ENCODE measurements around the gene PARL. TPM values are rescaled to one million over a fixed set of nuclear protein-coding genes. Genes with fewer than 3 reads are reported as not detected.

Gene PARL
- total RNA-seq, 1 experiment from 2014 or later = 73.7 TPM

DNA sequence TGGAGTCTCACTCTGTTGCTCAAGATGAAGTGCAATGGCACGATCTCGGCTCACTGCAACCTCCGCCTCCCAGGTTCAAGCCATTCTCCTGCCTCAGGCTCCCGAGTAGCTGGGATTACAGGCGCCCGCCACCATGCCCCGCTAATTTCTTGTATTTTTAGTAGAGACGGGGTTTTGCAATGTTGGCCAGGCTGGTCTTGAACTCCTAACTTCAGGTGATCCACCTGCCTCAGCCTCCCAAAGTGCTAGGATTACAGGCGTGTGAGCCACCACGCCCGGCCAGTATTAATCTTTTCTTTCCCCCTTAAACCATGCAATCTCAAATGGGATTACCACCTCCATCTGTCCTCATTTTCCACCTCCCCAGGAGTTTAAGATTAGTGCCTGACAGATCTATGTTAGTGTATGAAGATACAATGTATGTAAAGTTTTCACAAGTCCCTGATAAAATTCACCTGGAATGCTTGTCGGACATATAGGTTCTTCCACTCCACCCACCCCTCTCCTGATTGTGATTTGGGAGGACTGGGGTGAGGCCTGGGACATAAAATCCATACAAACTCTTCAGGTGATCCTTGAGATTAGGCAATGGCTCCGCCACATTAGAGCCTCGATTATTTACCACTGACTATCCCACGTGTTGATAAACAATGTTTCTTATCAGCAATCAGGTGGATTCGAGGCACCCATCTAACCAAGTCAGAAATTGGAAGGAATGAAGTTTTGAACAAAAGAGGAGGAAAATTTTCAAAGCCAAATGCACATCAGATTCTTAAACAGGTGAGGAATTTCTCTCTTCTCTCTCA is 1.2 kb downstream of the PARL start:
- Histone ChIP-seq H3K4me3 (ENCODE audit: low read depth, low read length, poor library complexity, severe bottlenecking) (peak overlapping the region; percentile 78), H3K27me3 (replicated peaks; ENCODE audit: insufficient read depth, low read depth, low read length, poor library complexity) (no peaks in the 10 kb centered on the region), H3K4me1 (ENCODE audit: insufficient read depth, low read length, poor library complexity, severe bottlenecking) (peaks cover 12% of the 10 kb centered on the region), H3K27ac (ENCODE audit: low read depth, low read length, poor library complexity, severe bottlenecking) (peak overlapping the region; percentile 70), H3K9me3 (ENCODE audit: low read depth, low read length, poor library complexity, severe bottlenecking) (no peaks in the 10 kb centered on the region), H3K36me3 (ENCODE audit: insufficient read depth, low read length, poor library complexity, severe bottlenecking) (peaks cover 4% of the 10 kb centered on the region)
- TF ChIP-seq, protein P1, sequence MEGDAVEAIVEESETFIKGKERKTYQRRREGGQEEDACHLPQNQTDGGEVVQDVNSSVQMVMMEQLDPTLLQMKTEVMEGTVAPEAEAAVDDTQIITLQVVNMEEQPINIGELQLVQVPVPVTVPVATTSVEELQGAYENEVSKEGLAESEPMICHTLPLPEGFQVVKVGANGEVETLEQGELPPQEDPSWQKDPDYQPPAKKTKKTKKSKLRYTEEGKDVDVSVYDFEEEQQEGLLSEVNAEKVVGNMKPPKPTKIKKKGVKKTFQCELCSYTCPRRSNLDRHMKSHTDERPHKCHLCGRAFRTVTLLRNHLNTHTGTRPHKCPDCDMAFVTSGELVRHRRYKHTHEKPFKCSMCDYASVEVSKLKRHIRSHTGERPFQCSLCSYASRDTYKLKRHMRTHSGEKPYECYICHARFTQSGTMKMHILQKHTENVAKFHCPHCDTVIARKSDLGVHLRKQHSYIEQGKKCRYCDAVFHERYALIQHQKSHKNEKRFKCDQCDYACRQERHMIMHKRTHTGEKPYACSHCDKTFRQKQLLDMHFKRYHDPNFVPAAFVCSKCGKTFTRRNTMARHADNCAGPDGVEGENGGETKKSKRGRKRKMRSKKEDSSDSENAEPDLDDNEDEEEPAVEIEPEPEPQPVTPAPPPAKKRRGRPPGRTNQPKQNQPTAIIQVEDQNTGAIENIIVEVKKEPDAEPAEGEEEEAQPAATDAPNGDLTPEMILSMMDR (conservative IDR thresholded peaks at IDR 0.05; ENCODE audit: low read depth, low read length) = no peak
- TF ChIP-seq EZH2 (IDR thresholded peaks at IDR 0.05; ENCODE audit: borderline replicate concordance, low read depth, low read length, poor library complexity, severe bottlenecking) = no peak
- DNase-seq (ENCODE audit: low spot score) = no peak
- CTCF ChIA-PET = interaction anchor here (0.5 to 0.6 kb wide), 2 partner anchors 40 to 388 kb away, joined by 4 to 8 read pairs; no protein-coding TSS in a partner anchor
- POLR2A ChIA-PET (ENCODE audit: low non-redundant PET) = no interaction called here
- intact Hi-C loops (cut with micrococcal nuclease; ENCODE audit: unreplicated experiment) = loop anchor here (5.0 kb wide), 1 partner anchor 406 kb away; no protein-coding TSS in a partner anchor
- BruUV-seq (replicated peaks) = TSS peak; percentile 61

DNA sequence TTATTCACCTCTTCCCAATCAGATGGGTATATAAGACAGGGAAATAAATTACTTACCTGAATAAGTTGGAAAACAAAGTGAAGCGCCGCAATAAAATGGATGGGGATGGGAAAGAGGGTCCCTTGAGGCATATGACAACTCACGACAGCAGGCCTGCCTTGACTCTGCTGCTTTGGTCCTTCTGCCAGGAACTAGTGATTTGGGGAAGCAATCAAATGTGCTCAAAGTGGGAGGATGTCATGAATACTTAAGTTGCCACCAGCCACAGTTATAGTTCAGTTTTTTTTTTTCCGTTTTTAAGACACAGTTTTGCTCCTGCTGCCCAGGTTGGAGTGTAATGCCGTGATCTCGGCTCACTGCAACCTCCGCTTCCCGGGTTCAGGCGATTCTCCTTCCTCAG is 4.6 kb downstream of the PARL start:
- CTCF ChIA-PET = no interaction called here
- no peak overlapping the region for H3K27ac ChIP-seq (ENCODE audit: low read depth, low read length, poor library complexity, severe bottlenecking)
- BruUV-seq (replicated peaks) = no TSS peak
- H3K4me3 ChIP-seq (ENCODE audit: low read depth, low read length, poor library complexity, severe bottlenecking) = no peak overlapping the region
- no peak for DNase-seq (ENCODE audit: low spot score)
- H3K27me3 ChIP-seq (replicated peaks; ENCODE audit: insufficient read depth, low read depth, low read length, poor library complexity) = no peaks in the 10 kb centered on the region
- TF ChIP-seq EZH2 (IDR thresholded peaks at IDR 0.05; ENCODE audit: borderline replicate concordance, low read depth, low read length, poor library complexity, severe bottlenecking) = no peak
- TF ChIP-seq, protein P1 (conservative IDR thresholded peaks at IDR 0.05; ENCODE audit: low read depth, low read length) = no peak
- intact Hi-C loops (cut with micrococcal nuclease; ENCODE audit: unreplicated experiment) = loop anchor here (5.0 kb wide), 1 partner anchor 403 kb away; no protein-coding TSS in a partner anchor
- H3K4me1 ChIP-seq (ENCODE audit: insufficient read depth, low read length, poor library complexity, severe bottlenecking) = peaks cover 12% of the 10 kb centered on the region
- H3K9me3 ChIP-seq (ENCODE audit: low read depth, low read length, poor library complexity, severe bottlenecking) = no peaks in the 10 kb centered on the region
- H3K36me3 ChIP-seq (ENCODE audit: insufficient read depth, low read length, poor library complexity, severe bottlenecking) = peaks cover 4% of the 10 kb centered on the region
- POLR2A ChIA-PET (ENCODE audit: low non-redundant PET) = no interaction called here

DNA sequence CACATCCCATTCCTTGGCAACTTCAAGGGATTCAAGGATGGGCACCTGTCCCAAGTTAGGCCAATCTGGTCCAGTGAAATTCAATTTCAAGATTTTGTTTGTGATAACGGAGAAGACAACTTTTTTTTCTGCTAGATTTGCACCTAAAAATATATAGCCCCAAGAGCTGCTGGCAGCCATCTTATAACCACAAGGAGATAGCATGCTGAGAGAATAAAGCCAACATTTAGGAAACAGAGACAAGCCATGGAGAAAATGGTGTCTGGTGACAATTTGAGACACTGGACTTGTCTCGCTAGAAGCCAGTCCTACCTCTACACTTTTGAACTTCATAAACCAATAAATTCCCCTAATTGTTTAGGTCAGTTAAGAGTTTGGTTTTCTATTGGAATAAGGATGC is 5.4 kb downstream of the PARL start:
- Histone ChIP-seq H3K4me1 (ENCODE audit: insufficient read depth, low read length, poor library complexity, severe bottlenecking) (peaks cover 12% of the 10 kb centered on the region), H3K36me3 (ENCODE audit: insufficient read depth, low read length, poor library complexity, severe bottlenecking) (peaks cover 4% of the 10 kb centered on the region), H3K9me3 (ENCODE audit: low read depth, low read length, poor library complexity, severe bottlenecking) (no peaks in the 10 kb centered on the region), H3K27me3 (replicated peaks; ENCODE audit: insufficient read depth, low read depth, low read length, poor library complexity) (no peaks in the 10 kb centered on the region), H3K4me3 (ENCODE audit: low read depth, low read length, poor library complexity, severe bottlenecking) (no peak overlapping the region), H3K27ac (ENCODE audit: low read depth, low read length, poor library complexity, severe bottlenecking) (peak overlapping the region; percentile 5)
- ChIA-PET CTCF (no interaction called here), POLR2A (ENCODE audit: low non-redundant PET) (no interaction called here)
- no TSS peak for BruUV-seq (replicated peaks)
- no peak for DNase-seq (ENCODE audit: low spot score)
- intact Hi-C loops (cut with micrococcal nuclease; ENCODE audit: unreplicated experiment) = no loop called here
- TF ChIP-seq EZH2 (IDR thresholded peaks at IDR 0.05; ENCODE audit: borderline replicate concordance, low read depth, low read length, poor library complexity, severe bottlenecking) = no peak
- TF ChIP-seq, protein P1 (conservative IDR thresholded peaks at IDR 0.05; ENCODE audit: low read depth, low read length) = no peak
